ENCODE results near the gene HOXC10.

The HOXC10 gene

GRCh38 chr12:53984901-53985691 lies at the start of gene HOXC10:
Gene HOXC10, plus strand, starts transcription at chr12:53985146. Its CDS starts 114 bp downstream, at chr12:53985260.
- DNase-seq: peak; percentile 90

GRCh38 chr12:53935383-53936341 lies 49.3 kb upstream of the HOXC10 start:
- DNase-seq: no peak

- DNase-seq: no peak
Measured at GRCh38 chr12:53937099-53937498, 47.8 kb upstream of the HOXC10 start.

GRCh38 chr12:53937596-53938325 lies 47.2 kb upstream of the HOXC10 start:
- no peak for DNase-seq

GRCh38 chr12:53938326-53939140 lies 46.4 kb upstream of the HOXC10 start, which contains the start of gene HOXC13:
Gene HOXC13, plus strand, starts transcription at chr12:53938831. Its CDS starts 76 bp downstream, at chr12:53938907.
- peak; percentile 47 for DNase-seq

- DNase-seq: no peak
Measured at GRCh38 chr12:53939141-53940108, 45.5 kb upstream of the HOXC10 start.

GRCh38 chr12:53940443-53941014 lies 44.4 kb upstream of the HOXC10 start:
- no peak for DNase-seq

- DNase-seq: no peak
Measured at GRCh38 chr12:53941187-53941586, 43.8 kb upstream of the HOXC10 start.

- no peak for DNase-seq
Measured at GRCh38 chr12:53941750-53942149, 43.2 kb upstream of the HOXC10 start.

- DNase-seq: no peak
Measured at GRCh38 chr12:53942467-53942997, 42.4 kb upstream of the HOXC10 start.

GRCh38 chr12:53944209-53944608 lies 40.7 kb upstream of the HOXC10 start:
- DNase-seq: no peak

- DNase-seq: no peak
Measured at GRCh38 chr12:53944907-53945847, 39.8 kb upstream of the HOXC10 start.

GRCh38 chr12:53947743-53948142 lies 37.2 kb upstream of the HOXC10 start:
- DNase-seq: no peak

GRCh38 chr12:53948650-53949593 lies 36.0 kb upstream of the HOXC10 start:
- DNase-seq: no peak

- no peak for DNase-seq
Measured at GRCh38 chr12:53949631-53950436, 35.1 kb upstream of the HOXC10 start.

- DNase-seq: no peak
Measured at GRCh38 chr12:53950437-53950773, 34.5 kb upstream of the HOXC10 start.
